ENCODE measurements around the gene NRG2.

The NRG2 gene

GRCh38 chr5:139877129-139877597 lies 165.9 kb downstream of the NRG2 start:
- DNase-seq (ENCODE audit: low spot score): no peak

- DNase-seq (ENCODE audit: low spot score): no peak
Observed at GRCh38 chr5:139875957-139876356, 167.1 kb downstream of the NRG2 start.

- no peak for DNase-seq (ENCODE audit: low spot score)
Observed at GRCh38 chr5:139872851-139873794, 170.0 kb downstream of the NRG2 start.

GRCh38 chr5:139872052-139872766 lies 170.9 kb downstream of the NRG2 start:
- no peak for DNase-seq (ENCODE audit: low spot score)

- no peak for DNase-seq (ENCODE audit: low spot score)
Observed at GRCh38 chr5:139871614-139872013, 171.5 kb downstream of the NRG2 start.

GRCh38 chr5:139870677-139871076 lies 172.4 kb downstream of the NRG2 start:
- no peak for DNase-seq (ENCODE audit: low spot score)

GRCh38 chr5:139869042-139869790 lies 173.9 kb downstream of the NRG2 start:
- DNase-seq (ENCODE audit: low spot score): peak; percentile 54

GRCh38 chr5:139867581-139867980 lies 175.5 kb downstream of the NRG2 start:
- DNase-seq (ENCODE audit: low spot score): no peak

GRCh38 chr5:139867109-139867508 lies 176.0 kb downstream of the NRG2 start:
- no peak for DNase-seq (ENCODE audit: low spot score)

GRCh38 chr5:139864716-139865483 lies 178.2 kb downstream of the NRG2 start:
- DNase-seq (ENCODE audit: low spot score): no peak

GRCh38 chr5:139863855-139864558 lies 179.1 kb downstream of the NRG2 start:
- peak; percentile 74 for DNase-seq (ENCODE audit: low spot score)

- peak; percentile 85 for DNase-seq (ENCODE audit: low spot score)
Observed at GRCh38 chr5:139863361-139863760, 179.7 kb downstream of the NRG2 start.

GRCh38 chr5:139862803-139863202 lies 180.3 kb downstream of the NRG2 start:
- DNase-seq (ENCODE audit: low spot score): no peak

- no peak for DNase-seq (ENCODE audit: low spot score)
Observed at GRCh38 chr5:139862313-139862712, 180.8 kb downstream of the NRG2 start.

GRCh38 chr5:139861889-139862207 lies 181.3 kb downstream of the NRG2 start:
- DNase-seq (ENCODE audit: low spot score): no peak

GRCh38 chr5:139861021-139861888 lies 181.8 kb downstream of the NRG2 start:
- no peak for DNase-seq (ENCODE audit: low spot score)

- no peak for DNase-seq (ENCODE audit: low spot score)
Observed at GRCh38 chr5:139859013-139859412, 184.1 kb downstream of the NRG2 start.

- DNase-seq (ENCODE audit: low spot score): no peak
Observed at GRCh38 chr5:139856714-139857113, 186.4 kb downstream of the NRG2 start.

GRCh38 chr5:139855946-139856540 lies 187.1 kb downstream of the NRG2 start:
- DNase-seq (ENCODE audit: low spot score): no peak

GRCh38 chr5:139855451-139855850 lies 187.6 kb downstream of the NRG2 start:
- no peak for DNase-seq (ENCODE audit: low spot score)
